ENCODE data around the gene PHF12. TPM values are rescaled to one million over a fixed set of nuclear protein-coding genes. Genes with fewer than 3 reads are reported as not detected.

Gene PHF12
- total and polyA plus RNA-seq, 2 of the 13 experiments (the other 11 are each of a cell fraction or from before 2014, with no cell fraction given): 9.8 to 17.1 TPM

DNA sequence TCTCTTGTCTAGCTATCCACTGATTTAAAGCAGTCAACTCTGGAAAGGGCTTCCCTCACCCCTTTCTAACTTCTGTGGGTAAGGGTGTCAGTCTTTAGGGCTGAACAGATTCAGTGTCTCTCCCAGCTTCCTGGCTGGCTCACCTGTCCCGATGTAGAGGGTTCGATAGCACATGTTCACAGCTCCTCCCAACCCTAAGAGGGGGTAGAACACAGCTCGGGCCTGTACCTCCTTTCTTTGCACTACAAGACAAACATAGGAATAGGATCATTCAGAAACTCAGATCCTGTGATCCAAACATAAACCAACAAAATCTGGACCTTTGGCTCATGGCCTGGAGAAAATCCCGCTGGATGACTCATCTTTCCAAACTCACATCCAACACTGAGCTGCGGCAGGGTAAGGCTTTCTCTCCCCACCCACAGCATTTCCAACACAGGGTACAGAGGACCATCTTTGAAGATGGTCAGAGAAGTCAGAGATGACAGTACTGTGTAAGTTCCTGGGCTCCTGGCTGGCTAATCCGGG, 42.6 kb downstream of the PHF12 start (continued):
- TF ChIP-seq, protein P1, sequence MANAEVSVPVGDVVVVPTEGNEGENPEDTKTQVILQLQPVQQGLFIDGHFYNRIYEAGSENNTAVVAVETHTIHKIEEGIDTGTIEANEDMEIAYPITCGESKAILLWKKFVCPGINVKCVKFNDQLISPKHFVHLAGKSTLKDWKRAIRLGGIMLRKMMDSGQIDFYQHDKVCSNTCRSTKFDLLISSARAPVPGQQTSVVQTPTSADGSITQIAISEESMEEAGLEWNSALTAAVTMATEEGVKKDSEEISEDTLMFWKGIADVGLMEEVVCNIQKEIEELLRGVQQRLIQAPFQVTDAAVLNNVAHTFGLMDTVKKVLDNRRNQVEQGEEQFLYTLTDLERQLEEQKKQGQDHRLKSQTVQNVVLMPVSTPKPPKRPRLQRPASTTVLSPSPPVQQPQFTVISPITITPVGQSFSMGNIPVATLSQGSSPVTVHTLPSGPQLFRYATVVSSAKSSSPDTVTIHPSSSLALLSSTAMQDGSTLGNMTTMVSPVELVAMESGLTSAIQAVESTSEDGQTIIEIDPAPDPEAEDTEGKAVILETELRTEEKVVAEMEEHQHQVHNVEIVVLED (CRISPR knock-in tag; IDR thresholded peaks at IDR 0.05; ENCODE audit: borderline replicate concordance): no peak
- TF ChIP-seq KDM6A (CRISPR knock-in tag; IDR thresholded peaks at IDR 0.05; ENCODE audit: low read depth): no peak
- TF ChIP-seq, protein P2, sequence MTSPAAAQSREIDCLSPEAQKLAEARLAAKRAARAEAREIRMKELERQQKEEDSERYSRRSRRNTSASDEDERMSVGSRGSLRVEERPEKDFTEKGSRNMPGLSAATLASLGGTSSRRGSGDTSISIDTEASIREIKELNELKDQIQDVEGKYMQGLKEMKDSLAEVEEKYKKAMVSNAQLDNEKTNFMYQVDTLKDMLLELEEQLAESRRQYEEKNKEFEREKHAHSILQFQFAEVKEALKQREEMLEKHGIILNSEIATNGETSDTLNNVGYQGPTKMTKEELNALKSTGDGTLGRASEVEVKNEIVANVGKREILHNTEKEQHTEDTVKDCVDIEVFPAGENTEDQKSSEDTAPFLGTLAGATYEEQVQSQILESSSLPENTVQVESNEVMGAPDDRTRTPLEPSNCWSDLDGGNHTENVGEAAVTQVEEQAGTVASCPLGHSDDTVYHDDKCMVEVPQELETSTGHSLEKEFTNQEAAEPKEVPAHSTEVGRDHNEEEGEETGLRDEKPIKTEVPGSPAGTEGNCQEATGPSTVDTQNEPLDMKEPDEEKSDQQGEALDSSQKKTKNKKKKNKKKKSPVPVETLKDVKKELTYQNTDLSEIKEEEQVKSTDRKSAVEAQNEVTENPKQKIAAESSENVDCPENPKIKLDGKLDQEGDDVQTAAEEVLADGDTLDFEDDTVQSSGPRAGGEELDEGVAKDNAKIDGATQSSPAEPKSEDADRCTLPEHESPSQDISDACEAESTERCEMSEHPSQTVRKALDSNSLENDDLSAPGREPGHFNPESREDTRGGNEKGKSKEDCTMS (CRISPR knock-in tag; conservative IDR thresholded peaks at IDR 0.05): no peak
- TF ChIP-seq THAP11 (CRISPR knock-in tag; IDR thresholded peaks at IDR 0.05): no peak
- TF ChIP-seq YY1 (IDR thresholded peaks at IDR 0.05; ENCODE audit: insufficient read depth, insufficient replicate concordance, low read depth, low read length): no peak
- TF ChIP-seq ZNF232 (CRISPR knock-in tag; IDR thresholded peaks at IDR 0.05; ENCODE audit: borderline replicate concordance): no peak
- TF ChIP-seq JUN (CRISPR knock-in tag; IDR thresholded peaks at IDR 0.05): peak; percentile 70
- no peak for TF ChIP-seq TOE1 (CRISPR knock-in tag; IDR thresholded peaks at IDR 0.05)
- no peak for TF ChIP-seq GATA4 (IDR thresholded peaks at IDR 0.05; ENCODE audit: borderline replicate concordance, low read depth)
- no peak for TF ChIP-seq RBFOX2 (IDR thresholded peaks at IDR 0.05; ENCODE audit: low read depth, low read length)
- TF ChIP-seq PHF21A (CRISPR knock-in tag; IDR thresholded peaks at IDR 0.05): peak; percentile 64; the same call in 1 of the 2 replicates
- TF ChIP-seq ZNF607 (CRISPR knock-in tag; IDR thresholded peaks at IDR 0.05; ENCODE audit: borderline replicate concordance): no peak
- no peak for TF ChIP-seq ZNF430 (CRISPR knock-in tag; IDR thresholded peaks at IDR 0.05)
- TF ChIP-seq CAMTA2 (CRISPR knock-in tag; IDR thresholded peaks at IDR 0.05; ENCODE audit: borderline replicate concordance): no peak
- no peak for TF ChIP-seq SOX13 (IDR thresholded peaks at IDR 0.05)
- no peak; a peak in 1 of 4 replicates for TF ChIP-seq SOX13 (CRISPR knock-in tag; conservative IDR thresholded peaks at IDR 0.05 in 1 of 2, IDR thresholded peaks at IDR 0.05 in 1 of 2)
- TF ChIP-seq HNF1A (IDR thresholded peaks at IDR 0.05; ENCODE audit: low read depth): no peak
- TF ChIP-seq HNF1A (CRISPR knock-in tag; IDR thresholded peaks at IDR 0.05; ENCODE audit: borderline replicate concordance): no peak
- 0 out of 2 replicates have a peak, but pooled peaks have one; percentile 76 for TF ChIP-seq SSRP1 (CRISPR knock-in tag; IDR thresholded peaks at IDR 0.05)
- TF ChIP-seq SNAPC2 (CRISPR knock-in tag; IDR thresholded peaks at IDR 0.05): no peak
- TF ChIP-seq RCOR2 (CRISPR knock-in tag; IDR thresholded peaks at IDR 0.05): no peak
- TF ChIP-seq ERF (CRISPR knock-in tag; IDR thresholded peaks at IDR 0.05): no peak
- TF ChIP-seq ZNF7 (CRISPR knock-in tag; IDR thresholded peaks at IDR 0.05): no peak
- no peak for TF ChIP-seq ATF7-NPFF (CRISPR knock-in tag; IDR thresholded peaks at IDR 0.05; ENCODE audit: low read depth)
- TF ChIP-seq RFXAP (CRISPR knock-in tag; IDR thresholded peaks at IDR 0.05; ENCODE audit: borderline replicate concordance): 0 out of 2 replicates have a peak, but pooled peaks have one; percentile 30
